ENCODE data around the gene HOXA3.

HOXA3 gene

GRCh38 chr7:27194002-27194352 is 41.6 kb upstream of the HOXA3 start:
- TF ChIP-seq CTCF (IDR thresholded peaks at IDR 0.05; ENCODE audit: insufficient read depth, low read length, missing control alignments) = no peak
- CTCF ChIA-PET = interaction anchor here (0.7 to 4.9 kb wide), 11 partner anchors 8 to 902 kb away, joined by 3 to 67 read pairs (median 25); partner anchors contain the start of gene HOXA11
- POLR2A ChIA-PET = no interaction called here

GRCh38 chr7:27193335-27194001 is 41.1 kb upstream of the HOXA3 start:
- ChIA-PET POLR2A (no interaction called here), CTCF (interaction anchor here (0.7 to 4.9 kb wide), 8 partner anchors 8 to 903 kb away, joined by 3 to 67 read pairs (median 6); partner anchors contain the start of gene HOXA11)
- no peak for DNase-seq (ENCODE audit: low read depth, low spot score)
- no peak for TF ChIP-seq CTCF (IDR thresholded peaks at IDR 0.05; ENCODE audit: insufficient read depth, low read length, missing control alignments)
- H3K4me3 ChIP-seq (ENCODE audit: low read depth, low read length) = no peak overlapping the region

More at GRCh38 chr7:27194002-27194352, 41.6 kb upstream of the HOXA3 start:
- no peak overlapping the region for H3K4me3 ChIP-seq (ENCODE audit: low read depth, low read length)
- no peak for DNase-seq (ENCODE audit: low read depth, low spot score)

- no peak for TF ChIP-seq CTCF (IDR thresholded peaks at IDR 0.05; ENCODE audit: insufficient read depth, low read length, missing control alignments)
- ChIA-PET CTCF (interaction anchor here (0.8 to 4.9 kb wide), 6 partner anchors 12 to 904 kb away, joined by 3 to 67 read pairs (median 4); no protein-coding TSS in a partner anchor), POLR2A (no interaction called here)
- no peak for DNase-seq (ENCODE audit: low read depth, low spot score)
- no peak overlapping the region for H3K4me3 ChIP-seq (ENCODE audit: low read depth, low read length)
Observed at GRCh38 chr7:27192546-27193334, 40.4 kb upstream of the HOXA3 start.

GRCh38 chr7:27191833-27192545 is 39.6 kb upstream of the HOXA3 start:
- ChIA-PET CTCF (interaction anchor here (1.0 to 4.9 kb wide), 4 partner anchors 12 to 581 kb away, joined by 3 to 67 read pairs (median 4); no protein-coding TSS in a partner anchor), POLR2A (no interaction called here)
- no peak for DNase-seq (ENCODE audit: low read depth, low spot score)
- H3K4me3 ChIP-seq (ENCODE audit: low read depth, low read length) = no peak overlapping the region
- no peak for TF ChIP-seq CTCF (IDR thresholded peaks at IDR 0.05; ENCODE audit: insufficient read depth, low read length, missing control alignments)

GRCh38 chr7:27191161-27191731 is 38.9 kb upstream of the HOXA3 start:
- DNase-seq (ENCODE audit: low read depth, low spot score) = no peak
- no peak overlapping the region for H3K4me3 ChIP-seq (ENCODE audit: low read depth, low read length)
- no peak for TF ChIP-seq CTCF (IDR thresholded peaks at IDR 0.05; ENCODE audit: insufficient read depth, low read length, missing control alignments)
- CTCF ChIA-PET = interaction anchor here (1.3 to 2.4 kb wide), 4 partner anchors 8 to 905 kb away, joined by 4 to 11 read pairs (median 7); partner anchors contain the start of gene HOXA13
- POLR2A ChIA-PET = no interaction called here

All from AG04449 (cell line).